Smooth muscle cell (in vitro differentiated cells): ENCODE measurements around the gene RCN1. TPM values are rescaled to one million over a fixed set of nuclear protein-coding genes. Genes with fewer than 3 reads are reported as not detected.

Experiments
- DNase-seq: peaks from one replicate; lab custom pipeline; 2025; ENCODE audit not compliant: unreplicated experiment; lab: John Stamatoyannopoulos, UW
- H2AFZ ChIP-seq: fragments of 200-600 bp; sonication (generic); 2 replicates; pipeline ENCODE4 v1.6.0; 2016; ENCODE audit warnings: antibody characterized with exemption, low read depth, mild to moderate bottlenecking
- H3F3A ChIP-seq: fragments of 200-600 bp; sonication (generic); 2 replicates; pipeline ENCODE4 v1.6.0; 2017; ENCODE audit warnings: antibody characterized with exemption, low read depth
- H3K27ac ChIP-seq: fragments of 200-600 bp; sonication (generic); 2 replicates; pipeline ENCODE4 v1.5.1; 2016; ENCODE audit warnings: low read depth, mild to moderate bottlenecking
- H3K27me3 ChIP-seq: fragments of 200-600 bp; sonication (generic); 2 replicates; pipeline ENCODE4 v1.6.1; 2016; ENCODE audit warnings: low read depth, mild to moderate bottlenecking
- H3K36me3 ChIP-seq: fragments of 200-600 bp; sonication (generic); 2 replicates; pipeline ENCODE4 v1.5.1; 2016; ENCODE audit warnings: low read depth
- H3K4me1 ChIP-seq: fragments of 200-600 bp; sonication (generic); 2 replicates; pipeline ENCODE4 v1.5.1; 2016; ENCODE audit warnings: low read depth
- H3K4me2 ChIP-seq: fragments of 200-600 bp; sonication (generic); 2 replicates; pipeline ENCODE4 v1.6.0; 2016; ENCODE audit warnings: mild to moderate bottlenecking
- H3K4me3 ChIP-seq: fragments of 200-600 bp; sonication (generic); 2 replicates; pipeline ENCODE4 v1.5.1; 2016; ENCODE audit warnings: mild to moderate bottlenecking
- H3K79me2 ChIP-seq: fragments of 200-600 bp; sonication (generic); 2 replicates; pipeline ENCODE4 v1.6.0; 2016; ENCODE audit warnings: low read depth, mild to moderate bottlenecking
- H3K9ac ChIP-seq: fragments of 200-600 bp; sonication (generic); 2 replicates; pipeline ENCODE4 v1.6.0; 2016; ENCODE audit warnings: low read depth
- H3K9me3 ChIP-seq: fragments of 200-600 bp; sonication (generic); replicated peaks from 2 replicates; pipeline ENCODE4 v1.5.1; 2016; ENCODE audit warnings: low read depth
- H4K20me1 ChIP-seq: fragments of 200-600 bp; sonication (generic); 2 replicates; pipeline ENCODE4 v1.6.0; 2016; ENCODE audit warnings: low read depth
- WGBS: methylation state at CpG from one replicate; pipeline ENCODE4 v1.1.7; 2016; ENCODE audit warnings: low lambda C conversion rate; 5-methylcytosine and 5-hydroxymethylcytosine counted together
- polyA plus RNA-seq: library from polyadenylated mRNA; unstranded; fragments of >200 nt; fragmentation: Nextera tagmentation; extraction: Ambion mirVana; gene quantifications from 2 replicates; pipeline ENCODE4 v1.2.1, GENCODE V29; 2016
- total RNA-seq: library from RNA; depleted of rRNA; stranded (reverse); fragments of >200 nt; gene quantifications from 2 replicates; pipeline ENCODE4 v1.2.3, GENCODE V29; 2014
- TF ChIP-seq, protein P1 (sequence below): fragments of 200-600 bp; sonication (generic); IDR thresholded peaks from 2 replicates; pipeline ENCODE4 v1.5.1; 2017; ENCODE audit warnings: borderline replicate concordance, mild to moderate bottlenecking, antibody characterized with exemption; ENCODE audit not compliant: insufficient read depth, poor library complexity, severe bottlenecking

RCN1 gene
- total and polyA plus RNA-seq, 2 experiments from 2014 or later: 244 to 372 TPM

DNA sequence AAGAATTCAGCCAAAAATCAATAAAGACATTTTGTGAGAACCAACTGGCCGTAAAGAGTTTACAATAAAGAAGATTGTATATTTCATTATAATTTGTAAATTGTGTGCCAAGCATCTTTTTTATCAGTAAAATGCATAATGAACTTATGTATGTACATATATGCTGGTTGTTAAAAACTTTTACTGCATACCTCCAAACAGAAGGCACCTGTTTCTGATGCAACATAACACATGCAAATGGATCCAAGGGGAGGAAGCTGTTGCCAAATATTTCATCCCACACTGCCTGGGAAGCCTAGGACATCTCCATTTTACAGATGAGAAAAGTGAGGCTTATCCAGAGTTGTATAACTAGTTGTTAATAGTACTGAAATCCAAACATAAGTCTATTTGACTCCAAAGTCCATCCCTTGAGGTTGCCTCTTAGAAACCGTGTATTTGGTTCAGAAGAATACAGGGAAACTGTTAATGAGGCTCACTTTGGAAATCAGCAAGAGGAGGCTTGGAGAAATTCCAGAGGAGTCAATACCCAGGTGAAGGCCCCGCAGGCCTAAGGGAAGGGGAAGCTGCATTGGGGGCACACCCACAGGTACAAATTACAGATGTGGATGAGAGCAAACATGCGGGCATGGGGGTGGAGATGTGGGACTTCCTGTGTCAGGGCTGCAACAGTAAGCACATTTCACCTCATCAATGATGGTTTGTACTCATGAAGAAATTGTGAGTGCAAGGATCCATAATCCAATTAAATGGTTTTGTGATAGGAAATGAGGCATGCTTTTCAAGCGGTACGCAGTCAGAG is 51.1 kb downstream of the RCN1 start:
- H3K4me3 ChIP-seq: no peak overlapping the region
- TF ChIP-seq, protein P1, sequence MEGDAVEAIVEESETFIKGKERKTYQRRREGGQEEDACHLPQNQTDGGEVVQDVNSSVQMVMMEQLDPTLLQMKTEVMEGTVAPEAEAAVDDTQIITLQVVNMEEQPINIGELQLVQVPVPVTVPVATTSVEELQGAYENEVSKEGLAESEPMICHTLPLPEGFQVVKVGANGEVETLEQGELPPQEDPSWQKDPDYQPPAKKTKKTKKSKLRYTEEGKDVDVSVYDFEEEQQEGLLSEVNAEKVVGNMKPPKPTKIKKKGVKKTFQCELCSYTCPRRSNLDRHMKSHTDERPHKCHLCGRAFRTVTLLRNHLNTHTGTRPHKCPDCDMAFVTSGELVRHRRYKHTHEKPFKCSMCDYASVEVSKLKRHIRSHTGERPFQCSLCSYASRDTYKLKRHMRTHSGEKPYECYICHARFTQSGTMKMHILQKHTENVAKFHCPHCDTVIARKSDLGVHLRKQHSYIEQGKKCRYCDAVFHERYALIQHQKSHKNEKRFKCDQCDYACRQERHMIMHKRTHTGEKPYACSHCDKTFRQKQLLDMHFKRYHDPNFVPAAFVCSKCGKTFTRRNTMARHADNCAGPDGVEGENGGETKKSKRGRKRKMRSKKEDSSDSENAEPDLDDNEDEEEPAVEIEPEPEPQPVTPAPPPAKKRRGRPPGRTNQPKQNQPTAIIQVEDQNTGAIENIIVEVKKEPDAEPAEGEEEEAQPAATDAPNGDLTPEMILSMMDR: no peak
- H3K9me3 ChIP-seq: no peaks in the 10 kb centered on the region
- H3K27ac ChIP-seq: no peak overlapping the region
- DNase-seq: no peak
- no peaks in the 10 kb centered on the region for H3K79me2 ChIP-seq
- no peak overlapping the region for H2AFZ ChIP-seq
- no peaks in the 10 kb centered on the region for H3F3A ChIP-seq
- no peaks in the 10 kb centered on the region for H3K36me3 ChIP-seq
- WGBS: 93% methylated on average over 6 of the region's 6 CpGs
- H3K9ac ChIP-seq: no peak overlapping the region
- H3K4me2 ChIP-seq: no peak overlapping the region
- no peaks in the 10 kb centered on the region for H4K20me1 ChIP-seq
- H3K4me1 ChIP-seq: no peaks in the 10 kb centered on the region
- H3K27me3 ChIP-seq: peaks cover 10% of the 10 kb centered on the region

- TF ChIP-seq, protein P1: no peak
- no peaks in the 10 kb centered on the region for H4K20me1 ChIP-seq
- H3K4me1 ChIP-seq: no peaks in the 10 kb centered on the region
- no peak overlapping the region for H3K4me2 ChIP-seq
- no peaks in the 10 kb centered on the region for H3K9me3 ChIP-seq
- H3K9ac ChIP-seq: no peak overlapping the region
- no peak overlapping the region for H2AFZ ChIP-seq
- H3K27me3 ChIP-seq: peaks cover 10% of the 10 kb centered on the region
- no peak for DNase-seq
- no peak overlapping the region for H3K4me3 ChIP-seq
- no peaks in the 10 kb centered on the region for H3F3A ChIP-seq
- H3K36me3 ChIP-seq: no peaks in the 10 kb centered on the region
- 90% methylated on average over 8 of the region's 8 CpGs for WGBS
- H3K27ac ChIP-seq: no peak overlapping the region
- no peaks in the 10 kb centered on the region for H3K79me2 ChIP-seq
Observed at GRCh38 chr11:32143378-32143777, 52.5 kb downstream of the RCN1 start.

DNA sequence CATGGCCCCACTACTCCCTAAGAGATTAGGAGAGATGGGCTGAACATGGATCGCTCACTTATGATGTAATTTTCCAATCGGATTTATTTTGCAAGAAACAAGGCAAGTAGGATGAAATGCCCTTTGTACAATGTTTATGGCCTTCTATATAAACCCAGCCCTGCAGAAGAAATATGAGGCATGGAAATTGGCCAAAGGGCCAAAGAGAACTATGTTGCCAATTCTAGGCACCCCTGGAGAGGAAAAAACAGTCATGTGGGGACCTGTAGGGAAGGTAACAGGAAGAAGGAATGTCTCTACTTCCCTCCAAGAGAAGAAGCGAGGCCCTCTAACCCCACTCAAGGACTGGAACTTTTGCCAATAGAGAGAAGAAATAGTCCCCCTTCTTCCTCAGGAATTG is 54.4 kb downstream of the RCN1 start:
- Histone ChIP-seq H4K20me1 (no peaks in the 10 kb centered on the region), H3K4me1 (no peaks in the 10 kb centered on the region), H3F3A (no peaks in the 10 kb centered on the region), H3K4me2 (no peak overlapping the region), H3K4me3 (no peak overlapping the region), H3K79me2 (no peaks in the 10 kb centered on the region), H3K27ac (no peak overlapping the region), H3K27me3 (peaks cover 10% of the 10 kb centered on the region), H2AFZ (no peak overlapping the region), H3K36me3 (no peaks in the 10 kb centered on the region), H3K9me3 (no peaks in the 10 kb centered on the region), H3K9ac (no peak overlapping the region)
- whole genome bisulfite sequencing: 81% methylated on average over 3 of the region's 3 CpGs
- no peak for DNase-seq
- TF ChIP-seq, protein P1: no peak

- no peaks in the 10 kb centered on the region for H3K9me3 ChIP-seq
- no peaks in the 10 kb centered on the region for H3K4me1 ChIP-seq
- no peaks in the 10 kb centered on the region for H3K36me3 ChIP-seq
- H3K9ac ChIP-seq: no peak overlapping the region
- no peak overlapping the region for H3K27ac ChIP-seq
- TF ChIP-seq, protein P1: no peak
- no peak overlapping the region for H3K4me2 ChIP-seq
- no peaks in the 10 kb centered on the region for H3K79me2 ChIP-seq
- H3F3A ChIP-seq: no peaks in the 10 kb centered on the region
- H4K20me1 ChIP-seq: no peaks in the 10 kb centered on the region
- H2AFZ ChIP-seq: no peak overlapping the region
- no peak for DNase-seq
- H3K27me3 ChIP-seq: peaks cover 23% of the 10 kb centered on the region
- 67% methylated on average over 4 of the region's 4 CpGs for WGBS
- no peak overlapping the region for H3K4me3 ChIP-seq
Observed at GRCh38 chr11:32148895-32149294, 58.0 kb downstream of the RCN1 start.
